GM21737 (cell line): Measurements from ENCODE around the gene EPB41L5.

Experiments
- ATAC-seq: cut with Tn5 transposase; IDR thresholded peaks from one replicate; pipeline ENCODE4 v1.9.1; 2021; ENCODE audit warnings: mild to moderate bottlenecking, moderate library complexity; ENCODE audit not compliant: unreplicated experiment

EPB41L5 gene

DNA sequence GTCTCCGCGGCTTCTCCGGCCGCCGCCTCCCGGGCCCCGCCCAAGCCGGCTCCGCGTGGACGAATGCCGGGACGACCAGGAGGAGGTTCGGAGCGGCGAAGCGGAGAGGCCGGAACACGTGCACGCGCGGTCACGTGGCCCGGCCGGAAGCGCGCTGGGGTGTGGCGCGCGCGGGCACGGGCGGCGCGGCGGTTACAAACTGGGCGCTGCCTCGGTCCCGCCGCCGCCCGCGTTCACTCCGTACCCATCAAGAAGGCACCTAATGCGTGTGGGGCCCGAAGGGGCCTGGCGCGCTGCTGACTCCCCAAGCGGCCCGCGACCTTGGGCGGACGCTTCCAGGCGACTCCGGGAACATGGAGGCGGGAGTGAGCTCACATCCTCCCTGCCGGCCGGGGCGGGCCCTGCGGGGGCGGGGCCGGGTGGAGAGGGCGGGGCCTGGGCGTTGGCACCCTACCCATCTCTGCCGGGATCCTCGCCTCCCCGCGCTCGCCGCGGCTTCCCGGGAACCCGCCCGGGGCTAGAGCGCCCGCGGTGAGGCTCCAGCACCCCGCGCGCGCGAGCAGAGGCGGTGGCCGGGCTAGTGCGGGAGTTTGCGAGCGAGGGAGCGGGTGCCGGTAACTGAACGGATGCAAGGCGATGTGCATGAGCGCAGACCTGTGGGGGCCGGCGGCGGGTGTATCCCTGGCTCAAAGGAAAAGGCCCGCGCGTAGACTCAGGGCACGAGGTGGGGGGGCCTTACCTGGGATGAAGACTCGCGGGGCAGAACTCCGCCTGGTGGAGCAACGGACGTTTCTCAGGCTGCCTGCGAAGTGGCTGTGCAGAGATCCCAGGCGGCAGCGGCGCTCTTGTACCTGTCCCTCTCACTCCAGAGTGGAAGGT lies 210.4 kb downstream of the EPB41L5 start, which contains the start of gene TMEM185B:
Gene TMEM185B (minus strand): TSS at position 367 of the 879 bp plus-strand sequence. CDS start 424 bp downstream, outside the sequence.
- ATAC-seq = peak; percentile 85

DNA sequence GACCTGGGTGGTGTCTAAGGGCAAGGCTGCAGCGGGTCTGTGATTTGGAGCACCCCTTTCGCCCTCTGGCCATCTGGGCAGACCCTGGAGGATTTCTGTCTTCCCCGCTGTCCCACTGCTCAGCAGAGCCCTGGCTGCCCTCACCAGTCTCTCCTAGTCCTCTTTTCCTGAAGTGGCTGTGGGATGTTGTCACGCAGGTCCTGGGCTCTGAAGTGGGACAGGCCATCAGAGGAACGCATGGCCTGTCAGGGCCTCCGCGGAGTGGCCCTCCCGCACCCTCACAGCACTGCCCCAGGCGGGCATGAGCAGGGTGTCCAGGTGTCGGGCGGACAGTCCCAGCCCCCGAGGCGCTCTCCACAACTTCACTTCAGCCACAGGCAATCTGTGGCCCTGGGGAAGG lies 211.4 kb downstream of the EPB41L5 start:
- no peak for ATAC-seq

DNA sequence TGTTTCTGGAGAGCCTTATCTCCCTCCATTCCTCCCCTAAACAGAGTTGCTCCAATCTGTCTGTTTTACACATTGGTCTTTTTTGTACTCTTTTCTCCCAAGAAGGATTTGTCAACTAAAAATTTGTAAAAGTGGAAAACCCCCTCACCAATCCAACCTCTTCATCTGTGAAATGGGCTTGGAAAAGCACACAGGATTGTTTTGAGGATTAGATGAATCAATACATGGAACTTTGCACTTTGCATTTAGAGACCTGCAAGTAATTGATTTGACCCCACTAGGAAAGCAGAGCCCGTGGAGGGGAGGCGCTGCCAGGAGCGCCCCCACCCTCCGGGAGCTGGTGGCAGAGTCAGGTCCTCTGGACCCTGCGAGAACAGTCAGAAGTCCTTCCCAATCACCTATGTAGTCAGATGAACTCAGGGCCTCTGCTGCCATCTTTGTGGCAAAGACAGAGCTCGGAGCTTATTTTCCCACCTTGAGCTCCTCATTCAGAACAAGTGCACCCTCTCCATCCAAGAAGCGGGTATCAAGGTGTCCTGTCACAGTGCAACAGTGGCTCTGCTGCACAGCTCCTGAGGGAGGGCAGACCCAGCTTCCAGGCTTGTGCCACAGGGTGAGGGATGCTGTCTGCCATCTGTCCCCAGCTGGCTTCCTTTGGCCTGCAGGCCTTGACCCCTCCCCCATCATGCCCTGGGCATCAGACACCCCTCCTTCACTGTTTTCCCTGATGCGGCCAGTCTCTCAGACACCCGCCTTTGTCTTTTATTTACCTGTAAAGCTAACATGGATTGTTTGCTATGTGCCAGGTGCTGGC lies 212.1 kb downstream of the EPB41L5 start:
- no peak for ATAC-seq

DNA sequence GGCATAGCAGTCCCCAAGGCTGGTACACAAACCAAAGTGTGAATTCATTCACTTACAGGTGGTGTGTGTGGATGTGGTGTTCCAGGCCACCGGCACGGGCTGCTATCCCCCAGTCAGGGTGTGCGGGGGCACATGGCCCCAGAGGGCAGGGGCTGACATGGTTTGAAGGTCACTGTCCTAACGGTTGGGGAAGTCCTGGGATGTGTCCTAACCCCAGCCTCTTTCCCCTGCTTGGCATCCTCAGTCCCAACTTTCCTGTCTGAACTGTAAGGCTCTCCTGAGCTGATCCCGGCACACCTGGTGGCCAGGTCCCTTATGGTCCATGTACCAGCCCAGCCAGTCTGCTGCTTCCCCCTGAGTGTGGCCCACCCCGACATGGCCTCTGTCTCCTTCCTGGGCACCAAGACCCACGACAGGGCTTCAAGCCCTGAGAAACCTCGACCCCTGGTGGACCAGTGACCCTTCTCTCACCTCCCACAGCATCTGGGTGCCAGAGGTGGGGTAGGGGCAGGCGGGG lies 212.7 kb downstream of the EPB41L5 start:
- ATAC-seq = no peak

DNA sequence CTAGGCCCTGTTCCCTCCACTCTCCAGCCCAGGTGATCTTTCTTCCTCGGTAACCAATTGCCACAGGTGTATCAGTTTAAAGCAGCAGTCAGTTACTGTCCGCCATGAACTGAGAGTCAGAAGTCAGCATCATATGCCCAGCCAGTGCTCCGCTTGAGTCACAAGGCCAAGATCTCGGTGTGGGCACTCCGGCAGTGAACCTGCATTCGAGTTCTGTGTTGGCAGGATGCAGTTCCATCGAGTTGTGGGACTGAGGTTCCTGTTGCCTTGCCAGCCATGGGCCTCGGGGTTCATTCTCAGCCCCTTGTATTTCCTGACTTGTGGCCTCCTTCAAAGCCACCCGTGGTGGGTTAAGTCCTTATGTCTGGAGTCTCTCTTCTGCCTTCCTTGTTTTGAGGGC lies 213.4 kb downstream of the EPB41L5 start:
- ATAC-seq = no peak

DNA sequence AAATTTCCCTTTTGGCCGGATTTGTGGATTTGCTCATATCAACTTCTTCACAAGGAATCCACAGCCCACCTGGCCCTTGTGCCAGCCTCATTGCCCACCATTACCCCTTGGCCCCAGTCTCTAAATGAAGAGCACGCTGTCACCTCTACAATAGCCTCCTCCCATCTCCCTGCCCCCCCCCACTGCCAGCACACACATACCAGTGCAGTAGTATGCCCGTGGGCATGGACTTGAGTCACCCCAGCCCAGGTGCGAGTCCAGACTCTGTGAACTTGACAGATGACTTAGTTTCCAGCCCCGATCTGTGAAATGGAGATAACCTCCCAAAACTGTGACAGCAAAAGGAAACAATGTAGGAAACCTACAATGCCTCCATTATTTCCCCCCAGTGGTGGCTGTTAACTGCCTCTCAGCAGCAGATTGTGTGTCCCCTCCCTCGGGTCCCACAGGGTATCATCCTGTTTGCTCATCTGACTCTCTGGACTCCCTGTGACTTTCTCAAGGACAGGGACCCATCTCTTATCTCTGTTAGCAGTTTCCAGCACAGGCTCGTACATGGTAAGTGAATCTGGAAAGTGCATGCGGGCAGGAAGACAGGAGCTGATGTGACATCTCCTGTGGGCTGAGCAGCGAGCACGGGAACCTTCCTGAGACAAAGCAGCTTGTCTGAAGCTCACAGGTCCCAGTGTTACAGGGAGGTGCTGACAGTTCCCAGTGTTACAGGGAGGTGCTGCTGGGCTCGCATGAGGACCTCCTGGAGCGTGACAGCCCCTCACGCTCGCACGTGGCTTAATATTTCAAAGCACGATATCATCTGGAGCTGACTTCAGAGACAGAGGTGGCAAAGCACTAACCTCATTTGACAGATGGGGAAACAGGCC lies 214.5 kb downstream of the EPB41L5 start:
- no peak for ATAC-seq

DNA sequence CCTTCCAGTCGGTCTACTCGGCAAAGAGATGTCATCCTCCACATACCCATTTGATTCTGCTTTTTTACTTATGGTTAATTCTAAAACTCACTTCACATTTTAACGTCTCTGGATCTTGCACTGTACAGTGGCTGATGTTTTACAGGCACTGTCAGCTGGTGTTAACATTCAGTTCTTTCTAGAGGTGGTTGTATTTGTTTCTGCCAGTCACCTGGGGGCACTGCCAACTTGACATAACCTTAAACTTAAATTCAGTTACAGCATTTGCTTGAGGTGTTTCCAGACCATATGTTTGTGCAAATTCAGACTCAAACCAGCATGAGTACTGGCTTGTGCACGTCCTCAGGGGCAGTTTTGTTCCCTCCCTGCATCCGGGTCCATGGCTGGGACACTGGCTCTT lies 215.6 kb downstream of the EPB41L5 start:
- ATAC-seq = no peak
